Transverse colon (tissue), 3 donors: ENCODE measurements around the gene BBS1.

Experiments used
- EP300 ChIP-seq: sonication (generic); formaldehyde crosslinking; IDR thresholded peaks from one replicate; pipeline ENCODE4 v1.6.1; 2017; ENCODE audit warnings: antibody characterized with exemption, low read depth
- TF ChIP-seq, protein P1 (sequence below), 5 experiments: fragments of 200-600 bp in 3 of 5; fragments of 450-650 bp in 2 of 5; sonication (generic) in 3 of 5; IDR thresholded peaks; 1 replicate in 2 of 5; 2 replicates in 3 of 5; pipeline ENCODE4 v1.5.1; 2016 to 2017; ENCODE audit warnings: antibody characterized with exemption in 5 of 5, inconsistent platforms in 3 of 5, mild to moderate bottlenecking in 2 of 5, moderate library complexity in 1 of 5

DNA sequence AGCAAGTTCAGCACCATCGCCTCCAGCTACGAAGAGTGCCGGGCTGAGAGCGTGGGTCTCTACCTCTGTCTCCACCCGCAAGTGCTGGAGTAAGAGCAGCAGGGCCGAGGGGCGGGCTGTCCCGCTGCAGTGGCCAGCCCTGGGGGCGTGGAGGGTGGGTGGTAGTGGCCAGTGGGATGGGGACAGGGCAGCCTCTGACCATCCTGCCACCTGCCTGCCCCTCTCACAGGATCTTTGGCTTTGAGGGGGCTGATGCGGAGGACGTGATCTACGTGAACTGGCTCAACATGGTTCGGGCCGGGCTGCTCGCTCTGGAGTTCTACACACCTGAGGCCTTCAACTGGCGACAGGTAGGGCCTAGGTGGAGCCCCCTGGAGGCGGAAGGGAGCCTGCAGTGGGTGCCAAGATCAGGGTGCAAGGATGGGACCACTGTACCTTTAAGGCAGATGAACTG, 15.0 kb upstream of the BBS1 start:
- TF ChIP-seq, protein P1, sequence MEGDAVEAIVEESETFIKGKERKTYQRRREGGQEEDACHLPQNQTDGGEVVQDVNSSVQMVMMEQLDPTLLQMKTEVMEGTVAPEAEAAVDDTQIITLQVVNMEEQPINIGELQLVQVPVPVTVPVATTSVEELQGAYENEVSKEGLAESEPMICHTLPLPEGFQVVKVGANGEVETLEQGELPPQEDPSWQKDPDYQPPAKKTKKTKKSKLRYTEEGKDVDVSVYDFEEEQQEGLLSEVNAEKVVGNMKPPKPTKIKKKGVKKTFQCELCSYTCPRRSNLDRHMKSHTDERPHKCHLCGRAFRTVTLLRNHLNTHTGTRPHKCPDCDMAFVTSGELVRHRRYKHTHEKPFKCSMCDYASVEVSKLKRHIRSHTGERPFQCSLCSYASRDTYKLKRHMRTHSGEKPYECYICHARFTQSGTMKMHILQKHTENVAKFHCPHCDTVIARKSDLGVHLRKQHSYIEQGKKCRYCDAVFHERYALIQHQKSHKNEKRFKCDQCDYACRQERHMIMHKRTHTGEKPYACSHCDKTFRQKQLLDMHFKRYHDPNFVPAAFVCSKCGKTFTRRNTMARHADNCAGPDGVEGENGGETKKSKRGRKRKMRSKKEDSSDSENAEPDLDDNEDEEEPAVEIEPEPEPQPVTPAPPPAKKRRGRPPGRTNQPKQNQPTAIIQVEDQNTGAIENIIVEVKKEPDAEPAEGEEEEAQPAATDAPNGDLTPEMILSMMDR (IDR thresholded peaks at IDR 0.05) = no peak
- TF ChIP-seq EP300 = no peak
